ENCODE data around the gene FAM124A. TPM values are rescaled to one million over a fixed set of nuclear protein-coding genes. Genes with fewer than 3 reads are reported as not detected.

Gene FAM124A
- total RNA-seq, 1 donor, result 3.3 TPM

DNA sequence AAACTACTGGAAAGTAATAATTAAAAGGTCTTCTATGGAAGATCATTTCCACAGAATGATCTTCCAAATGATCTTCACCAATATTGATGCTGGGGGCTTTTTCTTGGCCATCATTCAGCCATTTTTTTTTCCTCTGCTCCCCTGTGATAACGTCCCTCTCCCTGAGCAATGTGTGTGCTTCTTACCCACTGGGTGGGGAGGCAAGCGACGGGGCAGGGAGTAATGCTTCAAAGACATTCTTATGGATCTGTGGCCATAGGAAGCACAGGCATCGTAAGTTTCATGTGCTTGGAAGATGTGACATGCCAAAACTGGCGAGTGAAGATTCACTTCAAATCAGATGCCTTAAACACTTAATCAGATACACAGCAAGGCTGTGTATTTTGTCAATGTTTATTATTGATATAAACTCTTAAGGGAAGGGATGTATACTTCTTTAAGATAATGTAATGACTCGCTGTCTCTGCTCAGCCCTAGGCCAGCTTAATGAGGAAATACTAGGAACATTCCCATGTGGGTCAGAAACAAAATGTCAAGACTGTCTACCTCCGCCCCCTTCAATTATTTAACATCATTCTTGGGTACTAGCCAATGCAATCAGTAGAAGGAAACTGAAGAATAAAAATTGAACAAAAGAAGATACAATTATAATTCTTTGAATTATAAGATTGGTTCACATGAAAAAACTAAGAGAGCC, 83.2 kb downstream of the FAM124A start:
- no peak overlapping the region for H3K4me3 ChIP-seq (ENCODE audit: low read depth, low read length)
- peak; percentile 8 for DNase-seq (ENCODE audit: low read depth)
- TF ChIP-seq, protein P1, sequence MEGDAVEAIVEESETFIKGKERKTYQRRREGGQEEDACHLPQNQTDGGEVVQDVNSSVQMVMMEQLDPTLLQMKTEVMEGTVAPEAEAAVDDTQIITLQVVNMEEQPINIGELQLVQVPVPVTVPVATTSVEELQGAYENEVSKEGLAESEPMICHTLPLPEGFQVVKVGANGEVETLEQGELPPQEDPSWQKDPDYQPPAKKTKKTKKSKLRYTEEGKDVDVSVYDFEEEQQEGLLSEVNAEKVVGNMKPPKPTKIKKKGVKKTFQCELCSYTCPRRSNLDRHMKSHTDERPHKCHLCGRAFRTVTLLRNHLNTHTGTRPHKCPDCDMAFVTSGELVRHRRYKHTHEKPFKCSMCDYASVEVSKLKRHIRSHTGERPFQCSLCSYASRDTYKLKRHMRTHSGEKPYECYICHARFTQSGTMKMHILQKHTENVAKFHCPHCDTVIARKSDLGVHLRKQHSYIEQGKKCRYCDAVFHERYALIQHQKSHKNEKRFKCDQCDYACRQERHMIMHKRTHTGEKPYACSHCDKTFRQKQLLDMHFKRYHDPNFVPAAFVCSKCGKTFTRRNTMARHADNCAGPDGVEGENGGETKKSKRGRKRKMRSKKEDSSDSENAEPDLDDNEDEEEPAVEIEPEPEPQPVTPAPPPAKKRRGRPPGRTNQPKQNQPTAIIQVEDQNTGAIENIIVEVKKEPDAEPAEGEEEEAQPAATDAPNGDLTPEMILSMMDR (IDR thresholded peaks at IDR 0.05; ENCODE audit: insufficient read depth, low read length), result no peak

DNA sequence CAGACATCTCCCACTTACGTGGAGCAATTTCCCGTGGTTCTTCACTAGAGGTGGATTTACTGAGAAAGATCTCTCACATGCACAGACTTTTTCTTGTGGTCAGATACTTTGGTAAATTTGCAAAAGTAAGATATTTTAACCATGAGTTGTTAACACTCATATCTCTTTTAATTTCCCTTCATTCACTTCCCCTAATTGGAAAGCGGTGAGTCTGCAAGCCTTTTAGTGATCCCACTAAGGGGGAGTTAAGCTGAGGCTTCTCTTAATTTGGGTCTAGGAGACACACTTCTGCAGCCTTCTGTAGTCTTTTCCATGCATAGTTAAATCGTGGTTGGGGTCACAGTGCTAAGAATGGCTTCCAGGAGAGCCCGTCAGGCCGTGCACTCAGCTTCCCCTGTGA, 86.6 kb downstream of the FAM124A start:
- no peak for DNase-seq (ENCODE audit: low read depth)
- TF ChIP-seq, protein P1 (IDR thresholded peaks at IDR 0.05; ENCODE audit: insufficient read depth, low read length), result no peak
- no peak overlapping the region for H3K4me3 ChIP-seq (ENCODE audit: low read depth, low read length)

DNA sequence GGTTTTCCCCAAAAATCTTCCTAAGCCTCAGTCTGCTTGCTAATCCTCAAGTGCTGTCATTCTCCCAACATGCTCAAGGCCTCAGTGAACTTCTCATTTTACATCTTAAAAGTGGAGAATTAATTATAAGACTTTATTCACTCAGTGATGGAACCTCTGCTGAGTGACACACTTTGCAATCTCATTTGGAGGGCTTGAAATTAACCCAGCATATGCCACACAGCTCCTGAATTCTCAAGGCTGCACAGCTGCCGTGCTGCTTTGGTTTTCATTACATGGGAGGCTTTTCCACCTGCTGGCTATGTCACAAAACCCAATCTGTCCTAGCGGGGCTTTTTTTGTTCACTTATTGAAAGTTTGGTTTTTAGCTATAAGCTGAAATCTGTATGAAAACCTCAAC, 89.0 kb downstream of the FAM124A start:
- no peak overlapping the region for H3K4me3 ChIP-seq (ENCODE audit: low read depth, low read length)
- DNase-seq (ENCODE audit: low read depth), result no peak
- TF ChIP-seq, protein P1 (IDR thresholded peaks at IDR 0.05; ENCODE audit: insufficient read depth, low read length), result no peak

DNA sequence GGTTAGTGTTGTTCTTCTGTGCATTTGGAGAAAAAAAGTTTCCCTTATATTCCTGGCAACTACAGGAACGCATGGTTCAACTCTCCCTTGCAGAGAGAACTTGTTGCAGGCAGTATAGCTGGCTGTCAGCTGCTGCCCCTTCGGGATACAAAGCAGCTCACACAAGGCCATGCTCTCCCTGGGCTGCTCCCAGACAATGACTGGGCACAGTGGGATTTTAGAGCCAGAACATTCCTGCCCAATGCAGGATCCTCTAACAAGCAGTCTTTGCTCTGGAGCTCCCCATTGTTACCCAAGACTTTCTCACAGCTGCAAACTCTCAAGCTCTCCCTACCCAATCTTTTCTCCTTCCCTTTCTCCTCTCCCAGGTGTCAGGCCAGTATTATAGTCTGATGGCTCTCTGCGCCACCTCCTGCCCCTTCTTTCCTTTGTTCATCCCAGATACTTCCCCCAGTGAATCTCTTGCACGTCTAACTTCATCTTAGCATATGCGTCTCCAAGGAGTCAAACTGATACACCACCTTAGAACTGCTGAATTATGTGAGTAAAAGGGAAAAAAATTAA, 89.8 kb downstream of the FAM124A start:
- TF ChIP-seq, protein P1 (IDR thresholded peaks at IDR 0.05; ENCODE audit: insufficient read depth, low read length), result no peak
- no peak for DNase-seq (ENCODE audit: low read depth)
- no peak overlapping the region for H3K4me3 ChIP-seq (ENCODE audit: low read depth, low read length)

DNA sequence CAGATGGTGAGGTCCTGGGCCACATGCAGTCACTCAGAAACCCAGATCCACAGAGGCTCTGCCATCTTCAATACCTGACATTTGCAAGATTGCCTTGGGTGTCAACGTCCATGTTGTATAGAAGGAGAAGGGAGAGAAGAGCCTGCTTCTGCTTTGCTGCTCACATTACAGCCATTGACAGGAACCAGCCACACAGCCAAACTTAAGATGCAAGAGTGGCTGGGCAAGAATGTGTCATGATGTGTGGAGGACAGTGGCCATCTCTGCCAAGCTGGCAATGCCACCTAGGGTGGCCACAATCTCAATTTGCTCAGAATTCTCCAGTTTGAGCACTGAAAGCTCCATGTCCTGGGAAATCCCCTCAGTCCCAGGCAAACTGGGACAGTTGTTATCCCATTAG, 91.4 kb downstream of the FAM124A start:
- H3K4me3 ChIP-seq (ENCODE audit: low read depth, low read length), result no peak overlapping the region
- no peak for DNase-seq (ENCODE audit: low read depth)
- TF ChIP-seq, protein P1 (IDR thresholded peaks at IDR 0.05; ENCODE audit: insufficient read depth, low read length), result no peak

DNA sequence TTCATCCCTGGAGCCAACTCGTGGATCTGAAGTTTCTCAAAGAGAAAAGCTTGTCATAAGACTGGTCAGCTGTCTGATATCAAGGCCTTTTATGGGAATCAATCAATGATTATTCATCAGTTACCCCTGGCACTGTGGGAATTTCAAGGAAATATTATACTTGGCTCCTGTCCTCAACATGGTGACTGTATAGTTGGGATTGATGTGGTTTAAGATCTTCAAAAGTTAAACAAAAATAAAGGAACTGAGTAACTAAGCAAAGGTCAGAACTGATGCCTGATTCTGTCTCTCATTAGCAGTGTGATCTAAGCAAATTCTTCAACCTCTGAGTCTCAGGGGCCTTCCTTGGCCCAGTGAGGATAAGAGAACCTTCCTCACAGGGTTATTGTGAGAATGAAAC, 95.1 kb downstream of the FAM124A start:
- TF ChIP-seq, protein P1 (IDR thresholded peaks at IDR 0.05; ENCODE audit: insufficient read depth, low read length), result no peak
- no peak overlapping the region for H3K4me3 ChIP-seq (ENCODE audit: low read depth, low read length)
- peak; percentile 62 for DNase-seq (ENCODE audit: low read depth)
